Colonic mucosa (tissue), 4 donors: ENCODE measurements around the gene DNAH9. TPM values are rescaled to one million over a fixed set of nuclear protein-coding genes. Genes with fewer than 3 reads are reported as not detected.

Experiments used
- DNase-seq: peaks from one replicate; pipeline ENCODE4 v3.0.0-alpha.2; 2020
- H3K27ac ChIP-seq: fragments of 200-600 bp; one replicate; pipeline ENCODE4 v1.8.0; 2021
- H3K27me3 ChIP-seq: fragments of 200-600 bp; one replicate; pipeline ENCODE4 v1.8.0; 2021
- H3K36me3 ChIP-seq: fragments of 200-600 bp; one replicate; pipeline ENCODE4 v1.8.0; 2021
- H3K4me1 ChIP-seq: fragments of 200-600 bp; one replicate; pipeline ENCODE4 v1.8.0; 2021; ENCODE audit warnings: mild to moderate bottlenecking
- H3K4me3 ChIP-seq: fragments of 200-600 bp; one replicate; pipeline ENCODE4 v1.8.0; 2021
- H3K9ac ChIP-seq, 2 donors: one replicate each; pipeline ENCODE4 v1.7.0; 2013; ENCODE audit warnings: control low read depth in 2 of 2, low read depth in 2 of 2, low read length in 2 of 2
- H3K9me3 ChIP-seq: fragments of 200-600 bp; one replicate; pipeline ENCODE4 v1.8.0; 2021
- intact Hi-C: fragments of 100-400 bp; cut with DNase I; formaldehyde crosslinking; loops from one replicate; pipeline ENCODE4 v1.14.1; 2022
- total RNA-seq, 2 donors: library from RNA; stranded (reverse); fragmentation: NEBNext Ultra II Directional in 1 of 2; extraction: Animal tissue kit (Norgen Biotek cat#: 25700) in 1 of 2; gene quantifications; one replicate each; pipeline ENCODE4 v1.2.1, GENCODE V29; 2021
- TF ChIP-seq, protein P1 (sequence below): fragments of 200-600 bp; IDR thresholded peaks from one replicate; pipeline ENCODE4 v1.8.0; 2022; ENCODE audit warnings: antibody characterized with exemption, mild to moderate bottlenecking
- donor health status: healthy.
- donor health status: DM: no; HTN: no; CAD: no.
- donor health status: DM: no; HTN: no; CAD: no.

Gene DNAH9
- total RNA-seq, 2 donors from 2014 or later, result 0.40 to 0.69 TPM

DNA sequence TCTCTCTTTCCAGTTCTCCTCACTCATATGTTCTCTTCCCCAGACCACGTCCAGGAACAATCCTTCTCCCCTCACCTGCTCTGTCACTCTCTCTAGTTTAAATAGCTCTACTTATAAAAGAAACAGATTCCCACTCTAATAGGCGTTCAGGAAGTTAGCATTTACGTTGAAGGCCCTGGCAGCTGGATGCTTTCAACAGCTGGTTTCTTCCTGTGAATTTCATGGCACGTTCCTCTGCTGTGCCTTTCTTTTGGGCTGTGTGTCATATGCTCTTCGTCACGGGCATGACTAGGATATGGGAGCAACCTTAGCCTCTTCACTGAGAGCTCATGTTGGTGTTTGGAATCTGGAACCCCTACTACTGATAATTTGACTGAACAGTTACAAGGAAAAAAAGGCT, 325.8 kb downstream of the DNAH9 start:
- Histone ChIP-seq H3K4me3 (no peak overlapping the region), H3K27me3 (no peaks in the 10 kb centered on the region), H3K9ac (no peak overlapping the region), H3K4me1 (no peaks in the 10 kb centered on the region), H3K9me3 (no peaks in the 10 kb centered on the region), H3K36me3 (no peaks in the 10 kb centered on the region), H3K27ac (no peak overlapping the region)
- DNase-seq, result no peak
- TF ChIP-seq, protein P1, sequence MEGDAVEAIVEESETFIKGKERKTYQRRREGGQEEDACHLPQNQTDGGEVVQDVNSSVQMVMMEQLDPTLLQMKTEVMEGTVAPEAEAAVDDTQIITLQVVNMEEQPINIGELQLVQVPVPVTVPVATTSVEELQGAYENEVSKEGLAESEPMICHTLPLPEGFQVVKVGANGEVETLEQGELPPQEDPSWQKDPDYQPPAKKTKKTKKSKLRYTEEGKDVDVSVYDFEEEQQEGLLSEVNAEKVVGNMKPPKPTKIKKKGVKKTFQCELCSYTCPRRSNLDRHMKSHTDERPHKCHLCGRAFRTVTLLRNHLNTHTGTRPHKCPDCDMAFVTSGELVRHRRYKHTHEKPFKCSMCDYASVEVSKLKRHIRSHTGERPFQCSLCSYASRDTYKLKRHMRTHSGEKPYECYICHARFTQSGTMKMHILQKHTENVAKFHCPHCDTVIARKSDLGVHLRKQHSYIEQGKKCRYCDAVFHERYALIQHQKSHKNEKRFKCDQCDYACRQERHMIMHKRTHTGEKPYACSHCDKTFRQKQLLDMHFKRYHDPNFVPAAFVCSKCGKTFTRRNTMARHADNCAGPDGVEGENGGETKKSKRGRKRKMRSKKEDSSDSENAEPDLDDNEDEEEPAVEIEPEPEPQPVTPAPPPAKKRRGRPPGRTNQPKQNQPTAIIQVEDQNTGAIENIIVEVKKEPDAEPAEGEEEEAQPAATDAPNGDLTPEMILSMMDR, result no peak
- intact Hi-C loops, result no loop called here

DNA sequence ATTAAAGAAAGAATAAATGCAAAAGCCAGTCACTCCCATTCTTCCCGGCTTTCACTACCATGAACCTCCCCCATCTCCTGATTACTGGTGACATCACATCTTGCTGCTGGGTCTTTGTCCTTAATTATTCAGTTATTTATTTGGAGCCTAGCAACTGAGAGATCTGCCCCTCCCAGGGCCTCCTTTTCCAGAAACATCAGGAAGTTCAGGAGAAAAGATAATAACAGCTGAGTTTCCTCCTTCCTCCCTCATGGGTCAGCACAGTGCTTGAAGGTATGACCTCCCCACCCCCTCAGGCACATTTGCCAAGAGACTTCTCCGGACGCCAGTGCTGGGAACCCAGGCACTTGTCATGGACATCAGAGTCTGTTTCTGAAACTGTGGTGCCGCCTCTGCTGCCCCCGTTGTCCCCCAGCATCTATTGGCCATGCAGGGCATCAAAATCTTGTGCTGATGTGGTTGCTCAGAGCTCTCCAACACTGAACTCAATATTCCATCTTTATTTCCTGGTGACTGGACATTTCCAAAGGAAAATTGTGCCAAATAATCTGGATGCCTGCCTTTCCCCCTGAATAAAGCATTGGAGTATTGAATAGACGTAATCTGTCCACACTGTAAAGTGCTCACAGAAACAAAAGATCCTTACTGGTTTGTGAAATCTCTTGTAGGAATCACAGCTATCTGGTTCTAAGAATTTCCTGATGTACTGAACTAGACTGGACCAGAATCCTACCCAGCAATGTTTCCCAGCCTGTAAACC, 327.2 kb downstream of the DNAH9 start:
- no peaks in the 10 kb centered on the region for H3K9me3 ChIP-seq
- H3K4me1 ChIP-seq, result no peaks in the 10 kb centered on the region
- H3K27me3 ChIP-seq, result no peaks in the 10 kb centered on the region
- H3K4me3 ChIP-seq, result no peak overlapping the region
- TF ChIP-seq, protein P1, result no peak
- no peak overlapping the region for H3K9ac ChIP-seq
- H3K36me3 ChIP-seq, result no peaks in the 10 kb centered on the region
- no peak for DNase-seq
- intact Hi-C loops, result no loop called here
- no peak overlapping the region for H3K27ac ChIP-seq

DNA sequence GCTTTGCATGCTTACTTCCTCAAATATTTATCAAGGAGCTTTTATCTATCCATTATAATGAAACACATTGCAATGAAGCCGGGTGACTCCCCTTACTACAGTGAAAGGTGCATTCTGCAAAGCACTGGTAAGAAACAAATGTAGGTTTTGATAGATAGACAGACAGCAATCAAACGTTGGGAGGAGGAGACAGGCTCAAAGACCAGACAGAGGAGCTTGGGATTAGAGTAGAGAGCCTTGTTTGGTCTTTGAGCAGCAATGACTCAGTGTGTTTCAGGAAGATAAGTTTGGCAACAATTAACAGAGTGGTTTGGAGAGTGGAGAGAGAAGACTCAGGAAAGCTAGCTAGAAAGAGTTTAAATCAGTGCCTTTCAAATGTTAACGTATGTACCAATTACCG, 330.2 kb downstream of the DNAH9 start:
- TF ChIP-seq, protein P1, result no peak
- H3K36me3 ChIP-seq, result no peaks in the 10 kb centered on the region
- H3K9ac ChIP-seq, result no peak overlapping the region
- no peak overlapping the region for H3K27ac ChIP-seq
- intact Hi-C loops, result no loop called here
- H3K4me3 ChIP-seq, result no peak overlapping the region
- no peaks in the 10 kb centered on the region for H3K9me3 ChIP-seq
- no peaks in the 10 kb centered on the region for H3K4me1 ChIP-seq
- no peaks in the 10 kb centered on the region for H3K27me3 ChIP-seq
- DNase-seq, result no peak

DNA sequence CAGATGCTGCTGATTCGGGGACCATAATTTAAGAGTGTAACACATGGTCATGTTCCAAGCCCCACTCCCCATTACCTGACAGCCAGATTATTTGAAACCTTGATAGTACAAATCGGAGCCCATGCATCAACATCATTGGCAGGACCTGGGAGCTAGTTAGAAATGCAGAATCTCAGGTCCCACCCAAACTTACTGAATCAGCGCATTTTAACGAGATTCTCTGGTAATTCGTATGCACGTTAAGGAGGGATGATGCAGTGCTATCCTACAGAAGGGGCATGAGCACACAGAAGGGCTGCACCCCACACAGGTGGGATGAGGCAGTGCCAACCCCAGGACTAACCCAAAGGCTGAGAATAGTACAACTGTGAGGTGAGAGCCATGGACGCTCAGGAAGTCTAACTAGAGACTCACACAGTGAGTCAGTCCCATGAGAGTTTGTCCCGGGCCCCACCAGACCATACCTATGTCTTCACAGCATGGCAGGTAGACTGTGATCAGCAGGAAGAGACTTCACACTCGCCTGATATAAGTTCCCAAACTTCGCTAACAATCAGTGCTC, 334.1 kb downstream of the DNAH9 start:
- Histone ChIP-seq H3K4me3 (no peak overlapping the region), H3K9ac (no peak overlapping the region), H3K9me3 (no peaks in the 10 kb centered on the region), H3K4me1 (no peaks in the 10 kb centered on the region), H3K27me3 (no peaks in the 10 kb centered on the region), H3K27ac (no peak overlapping the region), H3K36me3 (no peaks in the 10 kb centered on the region)
- no peak for DNase-seq
- TF ChIP-seq, protein P1, result no peak
- intact Hi-C loops, result no loop called here

DNA sequence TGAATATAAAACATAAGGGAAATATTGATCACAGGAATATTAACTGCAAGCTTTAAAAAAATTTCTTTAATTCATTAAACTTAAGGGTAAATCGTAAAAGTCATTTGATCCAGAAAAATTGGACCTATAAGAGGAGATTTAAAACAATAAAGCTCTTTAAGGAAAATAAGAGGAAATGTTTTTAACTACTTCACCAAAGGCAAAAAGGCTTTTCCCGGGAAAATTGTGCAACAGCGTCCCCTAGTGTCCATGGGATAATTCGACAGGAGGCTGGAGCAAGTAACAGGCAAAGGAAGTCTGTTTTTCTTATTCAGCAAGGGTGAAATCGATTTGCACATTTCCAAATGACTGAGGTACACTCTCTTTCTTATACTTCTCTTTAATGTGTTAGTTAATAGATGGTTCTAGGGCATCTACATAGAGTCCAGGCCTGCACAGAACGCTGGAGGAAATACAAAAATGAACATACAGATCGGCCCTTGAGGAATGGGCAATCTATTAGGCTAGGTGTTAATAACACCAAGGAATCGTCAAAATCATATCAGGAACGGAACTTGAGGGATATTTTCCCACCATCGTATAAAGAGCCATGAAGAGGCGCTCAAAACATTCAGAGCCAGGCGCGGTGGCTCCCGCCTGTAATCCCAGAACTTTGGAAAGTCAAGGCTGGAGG, 337.6 kb downstream of the DNAH9 start:
- no peak overlapping the region for H3K9ac ChIP-seq
- H3K27me3 ChIP-seq, result no peaks in the 10 kb centered on the region
- H3K27ac ChIP-seq, result no peak overlapping the region
- TF ChIP-seq, protein P1, result peak; percentile 81
- intact Hi-C loops, result loop anchor here (5.0 kb wide), 1 partner anchor 1059 kb away; no protein-coding TSS in a partner anchor
- H3K36me3 ChIP-seq, result no peaks in the 10 kb centered on the region
- no peaks in the 10 kb centered on the region for H3K9me3 ChIP-seq
- H3K4me3 ChIP-seq, result no peak overlapping the region
- H3K4me1 ChIP-seq, result no peaks in the 10 kb centered on the region
- DNase-seq, result peak; percentile 72
